Small intestine (tissue), 7 donors: ENCODE measurements around the gene RPL26. TPM values are rescaled to one million over a fixed set of nuclear protein-coding genes. Genes with fewer than 3 reads are reported as not detected.
A peak's percentile ranks its signal among the peaks of the same experiment; 100 is the strongest.

Source experiments
- DNase-seq, 2 donors: peaks; one replicate each; pipeline versions ENCODE4 v3.0.0 to v3.0.0-alpha.2; 2013
- FAIRE-seq: peaks from 2 replicates; lab custom pipeline; 2012; peaks lifted over from hg19 to GRCh38; lab: Jason Lieb, UNC
- H3K27ac ChIP-seq, 3 donors: one replicate each; pipeline ENCODE4 v1.5.1; 2013; ENCODE audit warnings: low read length in 2 of 3, mild to moderate bottlenecking in 2 of 3, control low read depth in 1 of 3, inconsistent platforms in 1 of 3, low read depth in 1 of 3, moderate library complexity in 1 of 3
- H3K27me3 ChIP-seq, 3 donors: one replicate each; pipeline ENCODE4 v1.6.1; 2013; ENCODE audit warnings: low read length in 3 of 3, inconsistent platforms in 1 of 3; ENCODE audit not compliant: control insufficient read depth in 3 of 3, insufficient read depth in 3 of 3
- H3K36me3 ChIP-seq, 3 donors: one replicate each; pipeline ENCODE4 v1.6.1; 2013; ENCODE audit warnings: low read length in 3 of 3, inconsistent platforms in 1 of 3, low read depth in 1 of 3, mild to moderate bottlenecking in 1 of 3, moderate library complexity in 1 of 3; ENCODE audit not compliant: control insufficient read depth in 3 of 3, insufficient read depth in 2 of 3
- H3K4me1 ChIP-seq, 3 donors: one replicate each; pipeline ENCODE4 v1.6.1; 2013; ENCODE audit warnings: low read length in 2 of 3, inconsistent platforms in 1 of 3, low read depth in 1 of 3, mild to moderate bottlenecking in 1 of 3, moderate library complexity in 1 of 3; ENCODE audit not compliant: control insufficient read depth in 3 of 3, insufficient read depth in 2 of 3
- H3K4me3 ChIP-seq, 3 donors: one replicate each; pipeline ENCODE4 v1.5.1; 2013; ENCODE audit warnings: low read length in 3 of 3, control low read depth in 1 of 3, inconsistent platforms in 1 of 3, low read depth in 1 of 3, mild to moderate bottlenecking in 1 of 3, moderate library complexity in 1 of 3
- H3K9me3 ChIP-seq, 2 donors: one replicate each; pipeline ENCODE4 v1.6.1; 2013; ENCODE audit warnings: low read depth in 1 of 2, low read length in 1 of 2; ENCODE audit not compliant: control insufficient read depth in 2 of 2, insufficient read depth in 1 of 2
- WGBS, 3 donors: extraction: QIAGEN DNeasy Blood & Tissue Kit; methylation state at CpG; one replicate each; pipeline ENCODE4 v1.1.7; 2013; 5-methylcytosine and 5-hydroxymethylcytosine counted together
- polyA plus RNA-seq, 4 donors: library from polyadenylated mRNA; stranded (reverse) in 3 of 4; unstranded in 1 of 4; fragments of 200-250 nt in 3 of 4; fragments of 120-200 nt in 1 of 4; gene quantifications; one replicate each; pipeline versions ENCODE4 v1.2.1 to v1.2.3, GENCODE V29; 2013
- donor health status: healthy with polysubstance abuse.
- donor health status: control.
- donor health status: control.
- donor health status: Bipolar disorder and iron deficiency.
- donor health status: healthy.

RPL26 gene
- polyA plus RNA-seq, 4 donors = 2,296 to 5,457 (median 3,880) TPM

GRCh38 chr17:8372422-8372821 is 10.6 kb downstream of the RPL26 start:
- peaks cover 0 to 20% (median 2%) of the 10 kb centered on the region in 3 donors for H3K4me1 ChIP-seq
- H3K27ac ChIP-seq = no peak overlapping the region
- no peaks in the 10 kb centered on the region for H3K9me3 ChIP-seq
- H3K4me3 ChIP-seq = no peak overlapping the region
- WGBS, 3 donors = 88 to 92% (median 90%) methylated on average over 7 of the region's 7 CpGs
- H3K27me3 ChIP-seq = no peaks in the 10 kb centered on the region
- peaks cover 0 to 15% (median 2%) of the 10 kb centered on the region in 3 donors for H3K36me3 ChIP-seq
- DNase-seq (no peak), FAIRE-seq (no peak)

GRCh38 chr17:8371786-8372185 is 11.2 kb downstream of the RPL26 start:
- Histone ChIP-seq H3K27me3 (no peaks in the 10 kb centered on the region), H3K9me3 (no peaks in the 10 kb centered on the region), H3K36me3 (peaks cover 0 to 14% (median 2%) of the 10 kb centered on the region in 3 donors), H3K27ac (no peak overlapping the region), H3K4me1 (peaks cover 0 to 15% (median 2%) of the 10 kb centered on the region in 3 donors), H3K4me3 (no peak overlapping the region)
- 81 to 93% (median 91%) methylated on average over 4 of the region's 4 CpGs for WGBS, 3 donors
- DNase-seq (no peak), FAIRE-seq (no peak)

GRCh38 chr17:8369944-8370343 is 13.0 kb downstream of the RPL26 start:
- DNase-seq (no peak), FAIRE-seq (no peak)
- no peaks in the 10 kb centered on the region for H3K9me3 ChIP-seq
- no peak overlapping the region for H3K4me3 ChIP-seq
- peaks cover 0 to 17% (median 2%) of the 10 kb centered on the region in 3 donors for H3K36me3 ChIP-seq
- peaks cover 0 to 5% (median 0%) of the 10 kb centered on the region in 3 donors for H3K4me1 ChIP-seq
- no peak overlapping the region for H3K27ac ChIP-seq
- 82 to 98% (median 85%) methylated on average over 8 of the region's 8 CpGs for WGBS, 3 donors
- no peaks in the 10 kb centered on the region for H3K27me3 ChIP-seq

GRCh38 chr17:8368193-8368592 is 14.8 kb downstream of the RPL26 start:
- Histone ChIP-seq H3K27ac (peak overlapping the region in 1 of 3 donors; percentile 23), H3K4me3 (no peak overlapping the region), H3K27me3 (no peaks in the 10 kb centered on the region), H3K36me3 (peaks cover 0 to 25% (median 4%) of the 10 kb centered on the region in 3 donors), H3K4me1 (peaks cover 0 to 5% (median 0%) of the 10 kb centered on the region in 3 donors), H3K9me3 (no peaks in the 10 kb centered on the region)
- DNase-seq (peak in 1 of 2 donors; percentile 48), FAIRE-seq (no peak)
- 75 to 87% (median 83%) methylated on average over 3 of the region's 3 CpGs for WGBS, 3 donors

GRCh38 chr17:8366231-8366630 is 16.8 kb downstream of the RPL26 start:
- WGBS, 3 donors = 71 to 96% (median 84%) methylated on average over 2 of the region's 2 CpGs
- H3K36me3 ChIP-seq = peaks cover 0 to 25% (median 4%) of the 10 kb centered on the region in 3 donors
- no peak for FAIRE-seq
- H3K9me3 ChIP-seq = no peaks in the 10 kb centered on the region
- H3K4me3 ChIP-seq = no peak overlapping the region
- no peak for DNase-seq
- peaks cover 0 to 17% (median 0%) of the 10 kb centered on the region in 3 donors for H3K4me1 ChIP-seq
- no peaks in the 10 kb centered on the region for H3K27me3 ChIP-seq
- H3K27ac ChIP-seq = peak overlapping the region in 1 of 3 donors; percentile 8

GRCh38 chr17:8365143-8365542 is 17.9 kb downstream of the RPL26 start:
- peaks cover 0 to 17% (median 0%) of the 10 kb centered on the region in 3 donors for H3K4me1 ChIP-seq
- H3K9me3 ChIP-seq = no peaks in the 10 kb centered on the region
- FAIRE-seq = no peak
- H3K4me3 ChIP-seq = no peak overlapping the region
- 79 to 95% (median 80%) methylated on average over 1 of the region's 1 CpG for WGBS, 3 donors
- DNase-seq = no peak
- no peaks in the 10 kb centered on the region for H3K27me3 ChIP-seq
- no peak overlapping the region for H3K27ac ChIP-seq
- H3K36me3 ChIP-seq = peaks cover 0 to 25% (median 4%) of the 10 kb centered on the region in 3 donors

GRCh38 chr17:8362651-8363332 is 20.2 kb downstream of the RPL26 start:
- Histone ChIP-seq H3K36me3 (peaks cover 0 to 14% (median 3%) of the 10 kb centered on the region in 3 donors), H3K9me3 (no peaks in the 10 kb centered on the region), H3K27ac (peak overlapping the region in 1 of 3 donors; percentile 44), H3K4me1 (peaks cover 0 to 12% (median 0%) of the 10 kb centered on the region in 3 donors), H3K27me3 (no peaks in the 10 kb centered on the region), H3K4me3 (no peak overlapping the region)
- WGBS, 3 donors = 54 to 78% (median 65%) methylated on average over 4 of the region's 4 CpGs
- DNase-seq (peak; percentile 45 to 60), FAIRE-seq (no peak)

GRCh38 chr17:8360751-8361150 is 22.2 kb downstream of the RPL26 start:
- no peaks in the 10 kb centered on the region for H3K9me3 ChIP-seq
- H3K36me3 ChIP-seq = peaks cover 0 to 10% (median 3%) of the 10 kb centered on the region in 3 donors
- H3K4me3 ChIP-seq = no peak overlapping the region
- peak overlapping the region in 1 of 3 donors; percentile 60 for H3K27ac ChIP-seq
- DNase-seq = no peak
- peaks cover 0 to 12% (median 0%) of the 10 kb centered on the region in 3 donors for H3K4me1 ChIP-seq
- H3K27me3 ChIP-seq = no peaks in the 10 kb centered on the region
- FAIRE-seq = no peak
- WGBS, 3 donors = 56 to 69% (median 59%) methylated on average over 3 of the region's 3 CpGs
